ENCODE measurements around the gene CNOT3. TPM values are rescaled to one million over a fixed set of nuclear protein-coding genes. Genes with fewer than 3 reads are reported as not detected.

Gene CNOT3
- total RNA-seq, 2 experiments from 2014 or later, result 60.0 to 72.3 TPM

DNA sequence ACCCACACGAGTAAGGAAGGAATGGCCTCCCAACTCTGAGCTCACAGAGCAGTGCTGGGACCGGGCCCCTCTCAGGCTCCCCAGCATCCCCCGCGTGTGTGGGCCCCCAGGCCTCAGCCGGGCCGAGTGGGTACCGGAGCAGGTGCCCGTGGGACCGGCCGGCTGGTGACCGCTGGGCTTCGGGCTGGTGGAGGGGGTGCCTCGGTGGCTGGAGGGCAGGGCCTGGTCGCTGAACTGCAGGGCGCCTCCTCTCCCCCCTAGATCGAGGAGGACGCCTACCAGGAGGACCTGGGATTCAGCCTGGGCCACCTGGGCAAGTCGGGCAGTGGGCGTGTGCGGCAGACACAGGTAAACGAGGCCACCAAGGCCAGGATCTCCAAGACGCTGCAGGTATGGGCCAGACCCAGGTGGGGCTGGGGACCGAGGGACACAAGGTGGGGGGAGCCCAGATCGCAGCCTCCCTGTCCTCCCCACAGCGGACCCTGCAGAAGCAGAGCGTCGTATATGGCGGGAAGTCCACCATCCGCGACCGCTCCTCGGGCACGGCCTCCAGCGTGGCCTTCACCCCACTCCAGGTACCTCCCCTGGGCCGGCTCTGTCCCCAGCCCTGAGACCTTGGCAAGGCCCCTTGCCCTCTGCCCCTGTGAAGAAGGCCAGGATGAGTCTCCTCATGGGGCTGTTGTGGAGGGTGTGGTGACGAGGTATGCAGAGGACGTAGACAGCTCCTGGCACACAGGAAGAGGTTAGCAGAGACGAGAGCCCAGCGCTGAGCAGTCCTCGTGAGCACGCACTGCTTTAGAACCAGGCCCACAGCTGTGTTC, 8.6 kb upstream of the CNOT3 start:
- ATAC-seq (ENCODE audit: low read depth) (no peak), DNase-seq (no peak)
- Mint-ChIP-seq H3K4me3 (no peak overlapping the region), H3K9me3 (no peaks in the 10 kb centered on the region), H3K4me1 (no peaks in the 10 kb centered on the region), H3K27me3 (no peaks in the 10 kb centered on the region), H3K27ac (no peak overlapping the region), H3K36me3 (peaks cover 1% of the 10 kb centered on the region)
- POLR2A ChIA-PET, result no interaction called here

DNA sequence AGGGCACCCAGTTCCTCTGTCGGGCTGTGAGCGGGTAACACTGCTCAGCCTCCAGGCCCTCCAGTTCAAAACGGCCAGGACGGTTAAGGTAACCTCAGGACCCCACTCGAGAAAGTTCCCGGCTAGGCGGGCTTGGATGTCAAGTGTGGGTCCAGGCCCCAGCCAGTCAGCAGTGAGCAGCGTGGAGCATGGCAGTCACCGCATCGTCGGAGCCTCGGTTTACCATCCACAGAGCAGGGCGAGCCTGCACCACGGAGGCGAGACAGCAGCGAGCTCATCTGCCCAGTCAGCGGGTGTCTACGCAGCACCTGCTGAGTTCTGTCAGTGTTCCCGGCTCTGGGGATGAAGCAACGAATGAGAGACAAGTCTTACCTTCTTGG, 8.0 kb upstream of the CNOT3 start:
- Mint-ChIP-seq H3K27ac (no peak overlapping the region), H3K4me3 (no peak overlapping the region), H3K27me3 (no peaks in the 10 kb centered on the region), H3K36me3 (peaks cover 1% of the 10 kb centered on the region), H3K4me1 (peaks cover 3% of the 10 kb centered on the region), H3K9me3 (no peaks in the 10 kb centered on the region)
- no peak for ATAC-seq (ENCODE audit: low read depth)
- DNase-seq, result no peak
- POLR2A ChIA-PET, result no interaction called here

- no peak for ATAC-seq (ENCODE audit: low read depth)
- no peaks in the 10 kb centered on the region for H3K27me3 Mint-ChIP-seq
- no peak overlapping the region for H3K4me3 Mint-ChIP-seq
- H3K4me1 Mint-ChIP-seq, result peaks cover 10% of the 10 kb centered on the region
- no peak overlapping the region for H3K27ac Mint-ChIP-seq
- no peaks in the 10 kb centered on the region for H3K36me3 Mint-ChIP-seq
- H3K9me3 Mint-ChIP-seq, result no peaks in the 10 kb centered on the region
- POLR2A ChIA-PET, result no interaction called here
- DNase-seq, result no peak
Observed at GRCh38 chr19:54133312-54133956, 4.1 kb upstream of the CNOT3 start.

- Mint-ChIP-seq H3K27me3 (no peaks in the 10 kb centered on the region), H3K4me3 (no peak overlapping the region), H3K9me3 (no peaks in the 10 kb centered on the region), H3K27ac (peak overlapping the region; percentile 54), H3K36me3 (peaks cover under 1% of the 10 kb centered on the region), H3K4me1 (peaks cover 16% of the 10 kb centered on the region)
- POLR2A ChIA-PET, result no interaction called here
- no peak for ATAC-seq (ENCODE audit: low read depth)
- DNase-seq, result no peak
Observed at GRCh38 chr19:54133957-54134590, 3.5 kb upstream of the CNOT3 start.

GRCh38 chr19:54136086-54136863, 1.3 kb upstream of the CNOT3 start:
- peak overlapping the region; percentile 90 for H3K4me3 Mint-ChIP-seq
- H3K36me3 Mint-ChIP-seq, result peaks cover 2% of the 10 kb centered on the region
- H3K9me3 Mint-ChIP-seq, result no peaks in the 10 kb centered on the region
- H3K27me3 Mint-ChIP-seq, result no peaks in the 10 kb centered on the region
- no peak for DNase-seq
- peaks cover 28% of the 10 kb centered on the region for H3K4me1 Mint-ChIP-seq
- H3K27ac Mint-ChIP-seq, result peak overlapping the region; percentile 78
- ATAC-seq (ENCODE audit: low read depth), result no peak
- POLR2A ChIA-PET, result interaction anchor here (0.7 to 4.0 kb wide), 13 partner anchors 14 to 1272 kb away, joined by 3 to 38 read pairs (median 7); partner anchors contain the start of genes LENG1, LENG8, MBOAT7 and NDUFA3

DNA sequence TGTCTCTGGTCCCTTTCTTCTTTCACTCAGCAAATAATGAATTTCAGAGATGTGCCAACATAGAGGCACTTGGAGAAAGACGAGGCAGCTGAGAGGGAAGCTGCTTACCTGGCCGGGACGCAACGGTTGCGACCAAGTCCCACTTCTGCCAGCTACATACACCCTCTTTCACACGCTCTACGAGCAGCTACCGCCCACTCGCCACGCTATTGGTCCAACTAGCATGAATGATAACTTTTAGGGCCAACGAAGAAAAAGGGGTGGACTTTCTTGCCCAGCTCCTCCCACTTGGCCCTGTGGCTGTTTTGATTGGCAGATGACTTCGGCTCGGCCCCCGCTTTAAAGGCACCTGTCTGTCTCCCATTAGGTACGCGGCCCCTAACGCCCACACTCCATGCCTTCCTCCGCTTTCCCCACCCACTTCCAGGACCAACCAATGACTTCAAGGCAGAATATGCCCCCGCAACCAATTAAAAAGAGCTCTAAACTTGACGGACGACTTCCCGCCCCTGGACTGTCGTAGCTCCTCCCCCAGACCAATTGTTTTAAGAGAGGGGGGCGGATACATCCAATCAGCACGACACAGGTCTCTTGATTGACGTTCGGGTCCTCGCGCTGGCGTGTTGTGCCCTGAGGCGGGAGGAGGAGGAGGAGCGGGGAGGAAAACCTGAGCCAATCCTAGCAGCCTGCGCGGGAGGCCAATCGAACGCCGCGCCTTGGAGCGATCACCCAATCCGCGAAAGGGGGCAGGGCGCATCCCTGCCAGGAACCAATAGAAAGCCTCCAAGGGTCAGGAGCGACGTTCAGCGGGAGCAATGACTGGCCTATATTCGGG, 481 bp upstream of the CNOT3 start:
- ATAC-seq (ENCODE audit: low read depth), result peak; percentile 86
- Mint-ChIP-seq H3K27ac (peak overlapping the region; percentile 78), H3K4me1 (peaks cover 33% of the 10 kb centered on the region), H3K4me3 (peak overlapping the region; percentile 90), H3K9me3 (no peaks in the 10 kb centered on the region), H3K36me3 (peaks cover 2% of the 10 kb centered on the region), H3K27me3 (no peaks in the 10 kb centered on the region)
- POLR2A ChIA-PET, result interaction anchor here (0.6 to 4.0 kb wide), 19 partner anchors 13 to 1271 kb away, joined by 3 to 38 read pairs (median 4); partner anchors contain the start of genes LENG1, LENG8, MBOAT7 and NDUFA3
- peak; percentile 96 for DNase-seq

DNA sequence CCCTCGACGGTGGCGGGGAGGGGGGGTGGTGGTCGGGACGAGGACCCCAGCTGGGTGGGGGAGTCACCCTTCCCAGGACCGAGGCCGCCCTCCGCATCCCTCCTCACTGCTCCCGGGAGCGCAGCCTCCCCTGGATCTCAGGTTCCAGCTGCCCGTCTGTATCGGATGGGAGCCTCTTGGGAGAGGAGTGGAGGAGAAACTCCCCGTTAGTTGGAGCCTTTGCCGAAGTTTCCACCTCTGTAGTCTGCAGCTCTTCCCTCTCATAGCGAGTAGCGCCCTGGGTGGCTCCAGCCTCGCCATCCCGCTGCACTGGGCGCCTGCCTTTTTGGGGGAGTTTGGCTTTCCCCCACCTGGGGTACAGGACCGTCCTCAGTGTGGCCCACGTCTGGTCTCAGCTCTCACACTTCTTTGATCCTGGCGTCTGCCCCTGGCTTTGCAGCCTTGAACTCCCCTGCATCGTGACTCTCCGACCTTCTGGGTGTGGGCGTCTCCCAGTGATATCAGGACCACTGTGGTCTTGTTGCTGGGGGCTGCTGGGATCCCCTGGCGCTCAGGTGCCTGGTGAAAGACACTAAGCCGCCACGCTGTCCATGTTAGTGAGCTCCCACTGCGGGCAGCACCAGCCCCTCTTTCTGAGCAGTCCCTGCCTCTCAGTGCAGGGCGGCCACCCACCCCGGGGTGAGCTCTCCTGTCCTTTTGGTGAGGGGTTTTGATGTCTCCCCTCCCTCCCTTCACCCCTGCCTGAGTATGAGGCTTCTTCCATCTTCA, 1.1 kb downstream of the CNOT3 start:
- Mint-ChIP-seq H3K36me3 (peaks cover 4% of the 10 kb centered on the region), H3K27ac (peak overlapping the region; percentile 90), H3K9me3 (no peaks in the 10 kb centered on the region), H3K27me3 (no peaks in the 10 kb centered on the region), H3K4me3 (peak overlapping the region; percentile 90), H3K4me1 (peaks cover 33% of the 10 kb centered on the region)
- no peak for ATAC-seq (ENCODE audit: low read depth)
- POLR2A ChIA-PET, result interaction anchor here (0.7 to 4.0 kb wide), 4 partner anchors 21 to 62 kb away, joined by 3 to 30 read pairs (median 3); partner anchors contain the start of genes LENG1, MBOAT7, PRPF31 and TFPT
- DNase-seq, result no peak

DNA sequence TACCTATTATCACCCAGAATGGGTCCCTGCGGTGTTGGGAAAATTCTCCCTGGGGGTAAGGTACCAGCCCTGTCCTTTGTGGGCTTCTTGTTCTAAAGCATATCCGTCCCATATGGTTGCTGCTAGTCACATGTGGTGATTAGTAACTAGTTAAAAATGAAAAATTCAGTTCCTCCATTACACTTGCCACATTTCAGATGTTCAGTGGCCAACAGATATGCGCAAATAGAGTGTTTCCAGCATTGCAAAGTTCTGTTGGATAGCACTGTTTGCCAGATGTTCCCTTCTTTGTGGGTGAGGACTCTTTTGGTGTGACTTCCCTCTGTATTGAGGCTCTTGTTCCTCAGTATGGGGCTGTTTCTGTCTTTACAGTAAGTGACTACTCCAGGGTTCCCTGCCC, 3.8 kb downstream of the CNOT3 start:
- Mint-ChIP-seq H3K36me3 (peaks cover 17% of the 10 kb centered on the region), H3K4me3 (no peak overlapping the region), H3K4me1 (peaks cover 26% of the 10 kb centered on the region), H3K27ac (no peak overlapping the region), H3K9me3 (no peaks in the 10 kb centered on the region), H3K27me3 (no peaks in the 10 kb centered on the region)
- DNase-seq (no peak), ATAC-seq (ENCODE audit: low read depth) (no peak)
- POLR2A ChIA-PET, result no interaction called here

- DNase-seq, result no peak
- Mint-ChIP-seq H3K36me3 (peaks cover 17% of the 10 kb centered on the region), H3K27me3 (no peaks in the 10 kb centered on the region), H3K4me1 (peaks cover 23% of the 10 kb centered on the region), H3K9me3 (no peaks in the 10 kb centered on the region), H3K27ac (peak overlapping the region; percentile 60), H3K4me3 (no peak overlapping the region)
- ATAC-seq (ENCODE audit: low read depth), result no peak
- POLR2A ChIA-PET, result no interaction called here
Observed at GRCh38 chr19:54142166-54142780, 4.7 kb downstream of the CNOT3 start.

DNA sequence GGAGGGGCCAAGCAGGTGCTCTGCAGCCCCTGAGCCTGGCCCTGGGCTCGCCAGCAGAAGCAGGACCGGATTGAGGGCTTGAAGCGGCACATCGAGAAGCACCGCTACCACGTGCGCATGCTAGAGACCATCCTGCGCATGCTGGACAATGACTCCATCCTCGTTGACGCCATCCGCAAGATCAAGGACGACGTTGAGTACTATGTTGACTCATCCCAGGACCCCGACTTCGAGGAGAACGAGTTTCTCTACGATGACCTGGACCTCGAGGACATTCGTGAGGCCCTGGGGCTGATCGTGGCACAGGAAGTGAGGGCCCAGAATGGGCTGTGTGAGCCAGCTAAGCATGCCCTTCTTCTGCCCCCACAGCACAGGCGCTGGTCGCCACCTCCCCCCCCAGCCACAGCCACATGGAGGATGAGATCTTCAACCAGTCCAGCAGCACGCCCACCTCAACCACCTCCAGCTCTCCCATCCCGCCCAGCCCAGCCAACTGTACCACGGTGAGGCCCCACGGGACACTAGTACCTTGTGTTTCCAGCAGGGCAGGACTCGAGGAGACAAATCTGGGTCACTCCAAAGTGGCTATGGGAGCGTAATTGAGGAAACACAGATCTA, 8.1 kb downstream of the CNOT3 start:
- Mint-ChIP-seq H3K27ac (no peak overlapping the region), H3K4me3 (no peak overlapping the region), H3K9me3 (no peaks in the 10 kb centered on the region), H3K4me1 (peaks cover 7% of the 10 kb centered on the region), H3K36me3 (peaks cover 24% of the 10 kb centered on the region), H3K27me3 (no peaks in the 10 kb centered on the region)
- DNase-seq, result no peak
- POLR2A ChIA-PET, result no interaction called here
- ATAC-seq (ENCODE audit: low read depth), result no peak

GRCh38 chr19:54147676-54148075, 10.1 kb downstream of the CNOT3 start:
- H3K36me3 Mint-ChIP-seq, result peaks cover 28% of the 10 kb centered on the region
- no peak for DNase-seq
- H3K4me3 Mint-ChIP-seq, result no peak overlapping the region
- H3K9me3 Mint-ChIP-seq, result no peaks in the 10 kb centered on the region
- no peak for ATAC-seq (ENCODE audit: low read depth)
- no peaks in the 10 kb centered on the region for H3K27me3 Mint-ChIP-seq
- H3K27ac Mint-ChIP-seq, result no peak overlapping the region
- no peaks in the 10 kb centered on the region for H3K4me1 Mint-ChIP-seq
- POLR2A ChIA-PET, result interaction anchor here (1.8 kb wide), 1 partner anchor 12 kb away, joined by 7 read pairs; the partner anchor contains the start of gene LENG1

All from activated naive CD8-positive, alpha-beta T cell treated with anti-CD3 and anti-CD28 coated beads, Interleukin-2, amount 10 ng/mL, durations not matched to agents 7 days and 5 days (primary cell).